NCI-H2081 (cell line): Measurements from ENCODE around the gene LRRC10B.

Experiments
- DNase-seq, 2 experiments: peaks; one replicate each; lab custom pipeline; 2025; lab: John Stamatoyannopoulos, UW

The LRRC10B gene

GRCh38 chr11:61546663-61547062, 38.1 kb downstream of the LRRC10B start:
- no peak for DNase-seq

GRCh38 chr11:61547246-61547645, 38.7 kb downstream of the LRRC10B start:
- DNase-seq: no peak

GRCh38 chr11:61549177-61549576, 40.6 kb downstream of the LRRC10B start:
- DNase-seq: no peak

GRCh38 chr11:61549662-61550568, 41.4 kb downstream of the LRRC10B start:
- no peak for DNase-seq

- no peak for DNase-seq
Observed at GRCh38 chr11:61550665-61551227, 42.2 kb downstream of the LRRC10B start.

GRCh38 chr11:61551634-61552033, 43.1 kb downstream of the LRRC10B start:
- DNase-seq: no peak

GRCh38 chr11:61552108-61552635, 43.6 kb downstream of the LRRC10B start:
- DNase-seq: no peak

GRCh38 chr11:61553373-61554171, 45.0 kb downstream of the LRRC10B start:
- DNase-seq: no peak

- no peak for DNase-seq
Observed at GRCh38 chr11:61554172-61554988, 45.8 kb downstream of the LRRC10B start.

- no peak for DNase-seq
Observed at GRCh38 chr11:61555051-61555969, 46.8 kb downstream of the LRRC10B start.

- DNase-seq: no peak
Observed at GRCh38 chr11:61555978-61556377, 47.4 kb downstream of the LRRC10B start.

- DNase-seq: no peak
Observed at GRCh38 chr11:61556621-61557020, 48.1 kb downstream of the LRRC10B start.
